ENCODE measurements around the gene PHYHD1. TPM values are rescaled to one million over a fixed set of nuclear protein-coding genes. Genes with fewer than 3 reads are reported as not detected.
A peak's percentile ranks its signal among the peaks of the same experiment; 100 is the strongest.

Gene PHYHD1
- total RNA-seq, 5 donors from 2014 or later (not counting 1 experiment from before 2014, with no cell fraction given) = 0.53 to 5.5 (median 3.3) TPM

- ATAC-seq (replicated peaks in 1 of 4) = no peak
- H3K4me3 ChIP-seq (ENCODE audit: control insufficient read depth in 1 of 2, extremely low read depth in 1 of 2, low read length in 1 of 2) = no peak overlapping the region
- no peaks in the 10 kb centered on the region for H3K9me3 ChIP-seq
- H3K4me1 Mint-ChIP-seq = no peaks in the 10 kb centered on the region
- no peaks in the 10 kb centered on the region for H3K27me3 Mint-ChIP-seq
- H3K27ac Mint-ChIP-seq = no peak overlapping the region
- CTCF ChIA-PET = no interaction called here
- H3K36me3 Mint-ChIP-seq = peaks cover 64% of the 10 kb centered on the region
- no peaks in the 10 kb centered on the region for H3K9me3 Mint-ChIP-seq
- no peaks in the 10 kb centered on the region for H3K27me3 ChIP-seq (replicated peaks in 1 of 2; ENCODE audit: control insufficient read depth in 2 of 2, extremely low read depth in 1 of 2, insufficient read depth in 2 of 2, low read length in 1 of 2)
- H3K4me3 Mint-ChIP-seq = no peak overlapping the region
- POLR2A ChIA-PET = no interaction called here
- DNase-seq = no peak
- peaks cover 19 to 80% of the 10 kb centered on the region in 2 donors for H3K36me3 ChIP-seq (ENCODE audit: control insufficient read depth in 2 of 2, extremely low read depth in 1 of 2, insufficient read depth in 1 of 2, low read length in 1 of 2)
- H3K27ac ChIP-seq (ENCODE audit: low read length) = no peak overlapping the region
- WGBS (ENCODE audit: insufficient coverage) = no CpG with 5 or more reads among the region's 3 CpGs
- H3K4me1 ChIP-seq (ENCODE audit: control insufficient read depth in 1 of 2, extremely low read depth in 1 of 2, insufficient read depth in 2 of 2, low read length in 2 of 2) = no peaks in the 10 kb centered on the region
These were observed 58.3 kb downstream of the PHYHD1 start for GRCh38 chr9:128979111-128979510.

GRCh38 chr9:128983536-128983935 lies 62.8 kb downstream of the PHYHD1 start:
- Mint-ChIP-seq H3K9me3 (no peaks in the 10 kb centered on the region), H3K27me3 (no peaks in the 10 kb centered on the region), H3K4me1 (no peaks in the 10 kb centered on the region), H3K27ac (no peak overlapping the region), H3K4me3 (no peak overlapping the region), H3K36me3 (peaks cover 80% of the 10 kb centered on the region)
- CTCF ChIA-PET = no interaction called here
- Histone ChIP-seq H3K9me3 (no peaks in the 10 kb centered on the region), H3K4me1 (ENCODE audit: control insufficient read depth in 1 of 2, extremely low read depth in 1 of 2, insufficient read depth in 2 of 2, low read length in 2 of 2) (no peaks in the 10 kb centered on the region), H3K27ac (ENCODE audit: low read length) (no peak overlapping the region), H3K4me3 (ENCODE audit: control insufficient read depth in 1 of 2, extremely low read depth in 1 of 2, low read length in 1 of 2) (no peak overlapping the region), H3K27me3 (replicated peaks in 1 of 2; ENCODE audit: control insufficient read depth in 2 of 2, extremely low read depth in 1 of 2, insufficient read depth in 2 of 2, low read length in 1 of 2) (no peaks in the 10 kb centered on the region), H3K36me3 (ENCODE audit: control insufficient read depth in 2 of 2, extremely low read depth in 1 of 2, insufficient read depth in 1 of 2, low read length in 1 of 2) (peaks cover 4 to 92% of the 10 kb centered on the region in 2 donors)
- ATAC-seq (replicated peaks in 1 of 4) (no peak), DNase-seq (no peak)
- WGBS (ENCODE audit: insufficient coverage) = 100% methylated on average over 2 of the region's 8 CpGs
- POLR2A ChIA-PET = no interaction called here

- Mint-ChIP-seq H3K36me3 (peaks cover 59% of the 10 kb centered on the region), H3K27ac (peak overlapping the region in 1 of 2 donors; percentile 49), H3K4me1 (no peaks in the 10 kb centered on the region), H3K9me3 (no peaks in the 10 kb centered on the region), H3K27me3 (no peaks in the 10 kb centered on the region), H3K4me3 (no peak overlapping the region)
- no peak for DNase-seq
- Histone ChIP-seq H3K36me3 (ENCODE audit: control insufficient read depth in 2 of 2, extremely low read depth in 1 of 2, insufficient read depth in 1 of 2, low read length in 1 of 2) (peaks cover 4 to 90% of the 10 kb centered on the region in 2 donors), H3K4me1 (ENCODE audit: control insufficient read depth in 1 of 2, extremely low read depth in 1 of 2, insufficient read depth in 2 of 2, low read length in 2 of 2) (no peaks in the 10 kb centered on the region), H3K27me3 (replicated peaks in 1 of 2; ENCODE audit: control insufficient read depth in 2 of 2, extremely low read depth in 1 of 2, insufficient read depth in 2 of 2, low read length in 1 of 2) (no peaks in the 10 kb centered on the region), H3K9me3 (no peaks in the 10 kb centered on the region), H3K4me3 (ENCODE audit: control insufficient read depth in 1 of 2, extremely low read depth in 1 of 2, low read length in 1 of 2) (no peak overlapping the region), H3K27ac (ENCODE audit: low read length) (no peak overlapping the region)
- ATAC-seq (replicated peaks in 1 of 4) = no peak
- POLR2A ChIA-PET = interaction anchor here in 1 of 2 donors (0.6 kb wide), 1 partner anchor 45 kb away, joined by 5 read pairs; no protein-coding TSS in a partner anchor
- 95% methylated on average over 5 of the region's 5 CpGs for WGBS (ENCODE audit: insufficient coverage)
- CTCF ChIA-PET = no interaction called here
These were observed 65.9 kb downstream of the PHYHD1 start for GRCh38 chr9:128986671-128987070.

DNA sequence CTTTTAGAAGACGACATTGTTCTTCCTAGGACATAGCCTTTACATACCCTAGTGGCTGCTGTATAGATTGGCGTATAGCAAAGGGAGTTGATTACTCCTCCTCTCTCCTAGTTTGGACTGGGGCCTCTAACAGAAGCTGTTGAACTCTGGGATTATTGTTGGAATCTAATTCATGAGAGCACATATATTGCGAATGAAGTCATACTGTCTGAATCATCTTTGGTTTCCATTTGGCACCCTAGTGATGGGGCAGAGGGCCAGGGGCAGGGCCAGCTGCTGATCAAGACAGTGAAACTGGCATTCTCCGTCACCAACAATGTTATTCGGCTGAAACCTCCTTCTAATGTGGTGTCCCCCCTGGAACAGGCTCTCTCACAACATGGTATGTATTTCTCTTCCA lies 67.0 kb downstream of the PHYHD1 start:
- no peak overlapping the region for H3K4me3 Mint-ChIP-seq
- Histone ChIP-seq H3K36me3 (ENCODE audit: control insufficient read depth in 2 of 2, extremely low read depth in 1 of 2, insufficient read depth in 1 of 2, low read length in 1 of 2) (peaks cover 4 to 86% of the 10 kb centered on the region in 2 donors), H3K27ac (ENCODE audit: low read length) (no peak overlapping the region), H3K27me3 (replicated peaks in 1 of 2; ENCODE audit: control insufficient read depth in 2 of 2, extremely low read depth in 1 of 2, insufficient read depth in 2 of 2, low read length in 1 of 2) (no peaks in the 10 kb centered on the region), H3K9me3 (no peaks in the 10 kb centered on the region), H3K4me1 (ENCODE audit: control insufficient read depth in 1 of 2, extremely low read depth in 1 of 2, insufficient read depth in 2 of 2, low read length in 2 of 2) (no peaks in the 10 kb centered on the region), H3K4me3 (ENCODE audit: control insufficient read depth in 1 of 2, extremely low read depth in 1 of 2, low read length in 1 of 2) (no peak overlapping the region)
- H3K36me3 Mint-ChIP-seq = peaks cover 56% of the 10 kb centered on the region
- ChIA-PET POLR2A (interaction anchor here in 1 of 2 donors (0.6 kb wide), 1 partner anchor 458 kb away, joined by 8 read pairs; no protein-coding TSS in a partner anchor), CTCF (no interaction called here)
- H3K9me3 Mint-ChIP-seq = no peaks in the 10 kb centered on the region
- no peak overlapping the region for H3K27ac Mint-ChIP-seq
- WGBS (ENCODE audit: insufficient coverage) = 100% methylated on average over 1 of the region's 5 CpGs
- DNase-seq (no peak), ATAC-seq (replicated peaks in 1 of 4) (no peak)
- no peaks in the 10 kb centered on the region for H3K4me1 Mint-ChIP-seq
- H3K27me3 Mint-ChIP-seq = no peaks in the 10 kb centered on the region

Other genes with a start within 250 kb of the PHYHD1 start
- gene SET, start 231.8 kb upstream of the PHYHD1 start, total RNA-seq = 100 to 1,000 TPM; 239 to 279 (median 252) TPM
- 1 to 10 TPM; 2.1 to 4.3 (median 3.7) TPM for gene PKN3, start 218.5 kb upstream of the PHYHD1 start, total RNA-seq
- gene ZDHHC12, start 196.9 kb upstream of the PHYHD1 start, total RNA-seq = 10 to 100 TPM; 22.6 to 32.9 (median 31.4) TPM
- 10 to 100 TPM; 38.4 to 50.6 (median 40.2) TPM for gene ZER1, start 149.1 kb upstream of the PHYHD1 start, total RNA-seq
- gene TBC1D13, start 133.7 kb upstream of the PHYHD1 start, total RNA-seq = 10 to 100 TPM; 27.6 to 34.3 (median 31.8) TPM
- 10 to 100 TPM; 11.3 to 31.1 (median 25.1) TPM for gene ENDOG, start 102.5 kb upstream of the PHYHD1 start, total RNA-seq
- gene SPOUT1, start 91.2 kb upstream of the PHYHD1 start, total RNA-seq = 10 to 100 TPM; 43.7 to 89.4 (median 82.6) TPM
- 10 to 100 TPM in 4 of 5 donors, 1 to 10 TPM in 1; 9.7 to 15.6 (median 11.7) TPM for gene KYAT1, start 39.0 kb upstream of the PHYHD1 start, total RNA-seq
- gene LRRC8A, start 38.8 kb upstream of the PHYHD1 start, total RNA-seq = 10 to 100 TPM; 30.7 to 34.3 (median 33.9) TPM
- 10 to 100 TPM in 2 of 5 donors, 1 to 10 TPM in 3; 5.4 to 11.6 (median 10.0) TPM for gene DOLK, start 26.6 kb downstream of the PHYHD1 start, total RNA-seq
- 10 to 100 TPM; 51.0 to 78.4 (median 71.3) TPM for gene NUP188, start 26.7 kb downstream of the PHYHD1 start, total RNA-seq
- gene SH3GLB2, start 107.3 kb downstream of the PHYHD1 start, total RNA-seq = 100 to 1,000 TPM in 3 of 5 donors, 10 to 100 TPM in 2; 85.8 to 140 (median 131) TPM
- gene MIGA2, start 115.6 kb downstream of the PHYHD1 start, total RNA-seq = 10 to 100 TPM; 60.8 to 95.7 (median 83.4) TPM
- gene DOLPP1, start 160.1 kb downstream of the PHYHD1 start, total RNA-seq = 10 to 100 TPM in 3 of 5 donors, 1 to 10 TPM in 2; 5.1 to 14.4 (median 11.8) TPM
- gene CRAT, start 189.8 kb downstream of the PHYHD1 start, total RNA-seq = 10 to 100 TPM in 4 of 5 donors, 1 to 10 TPM in 1; 6.6 to 17.5 (median 13.9) TPM
- 10 to 100 TPM; 51.3 to 71.5 (median 65.5) TPM for gene PTPA, start 190.4 kb downstream of the PHYHD1 start, total RNA-seq